HepG2 (cell line): Measurements from ENCODE around the gene SDK1. TPM values are rescaled to one million over a fixed set of nuclear protein-coding genes. Genes with fewer than 3 reads are reported as not detected.

Experiments used
- ATAC-seq: fragments of 200-7000 bp; cut with Tn5 transposase; 3 replicates; pipeline ENCODE4 v1.9.1; 2020; ENCODE audit warnings: mild to moderate bottlenecking, moderate library complexity
- BruUV-seq: library from RNA; stranded (reverse); fragments of 400-500 nt; replicated peaks from 2 replicates; lab custom pipeline; 2021; lab: Mats Ljungman, UMichigan
- CTCF ChIA-PET: fragments of 300-600 bp; formaldehyde crosslinking; extraction: SDS; loops from one replicate; lab custom pipeline; 2021; ENCODE audit warnings: low total read pairs, inconsistent platforms, low intra/inter-chr PET ratio; lab: Yijun Ruan, JAX
- POLR2A ChIA-PET: fragments of 350-600 bp; sonication (Branson Sonifier 250); formaldehyde crosslinking; loops from one replicate; lab custom pipeline; 2020; ENCODE audit warnings: antibody characterized with exemption, inconsistent platforms; lab: Yijun Ruan, JAX
- DNase-seq: peaks from one replicate; pipeline ENCODE4 v3.0.0-alpha.2; 2015; ENCODE audit warnings: low spot score
- FAIRE-seq: peaks from 3 replicates; lab custom pipeline; 2011; peaks lifted over from hg19 to GRCh38; lab: Jason Lieb, UNC
- H2AFZ ChIP-seq: one replicate; pipeline ENCODE4 v1.6.1; 2011; ENCODE audit warnings: low read length, inconsistent platforms
- H3K27ac ChIP-seq: fragments of 300-600 bp; 3 replicates; pipeline ENCODE4 v1.8.0; 2011; ENCODE audit warnings: mixed run types, mild to moderate bottlenecking, mixed read lengths, low read length, inconsistent platforms; ENCODE audit not compliant: insufficient read depth; ENCODE audit errors: extremely low read length
- H3K27me3 ChIP-seq, 2 experiments: fragments of 200-600 bp in 1 of 2; 2 replicates in 1 of 2; 3 replicates in 1 of 2; pipeline versions ENCODE4 v1.6.0 to v1.8.0; 2011; ENCODE audit warnings: low read length in 2 of 2, mild to moderate bottlenecking in 2 of 2, moderate library complexity in 2 of 2, inconsistent platforms in 1 of 2; ENCODE audit not compliant: insufficient read depth in 2 of 2, control insufficient read depth in 1 of 2
- H3K36me3 ChIP-seq, 2 experiments: fragments of 200-600 bp in 1 of 2; replicated peaks in 1 of 2; 2 replicates in 1 of 2; 3 replicates in 1 of 2; pipeline versions ENCODE4 v1.5.1 to v1.8.0; 2011; ENCODE audit warnings: low read length in 2 of 2, inconsistent platforms in 1 of 2; ENCODE audit not compliant: insufficient read depth in 2 of 2, control insufficient read depth in 1 of 2
- H3K4me1 ChIP-seq: 2 replicates; pipeline ENCODE4 v1.5.1; 2012; ENCODE audit warnings: low read length, inconsistent platforms; ENCODE audit not compliant: insufficient read depth
- H3K4me2 ChIP-seq: 2 replicates; pipeline ENCODE4 v1.6.0; 2011; ENCODE audit warnings: low read depth, low read length, inconsistent platforms
- H3K4me3 ChIP-seq, 3 experiments: fragments of 200-600 bp in 1 of 3; sonication (generic), shearing (Covaris generic) in 1 of 3; replicated peaks in 1 of 3; 2 replicates each; pipeline ENCODE4 v1.5.1; 2011 to 2016; ENCODE audit warnings: low read length in 3 of 3, inconsistent platforms in 2 of 3, low read depth in 2 of 3, mild to moderate bottlenecking in 2 of 3, control low read depth in 1 of 3, mixed read lengths in 1 of 3; ENCODE audit not compliant: insufficient read depth in 1 of 3
- H3K79me2 ChIP-seq: one replicate; pipeline ENCODE4 v1.6.1; 2011; ENCODE audit warnings: low read length, inconsistent platforms; ENCODE audit not compliant: insufficient read depth
- H3K9ac ChIP-seq: 2 replicates; pipeline ENCODE4 v1.6.0; 2011; ENCODE audit warnings: mild to moderate bottlenecking, low read depth, low read length, inconsistent platforms; ENCODE audit not compliant: insufficient read depth
- H3K9me3 ChIP-seq: 2 replicates; pipeline ENCODE4 v1.5.1; 2012; ENCODE audit warnings: mild to moderate bottlenecking, low read length
- H4K20me1 ChIP-seq: 2 replicates; pipeline ENCODE4 v1.6.0; 2011; ENCODE audit warnings: inconsistent platforms, mild to moderate bottlenecking, low read length, moderate library complexity; ENCODE audit not compliant: insufficient read depth
- CHD2 ChIP-seq: IDR thresholded peaks from 2 replicates; pipeline ENCODE4 v1.6.1; 2011; ENCODE audit warnings: low read depth, low read length, improper control_type of control experiment
- ESRRA ChIP-seq: sonication (generic); formaldehyde crosslinking; IDR thresholded peaks from 2 replicates; pipeline ENCODE4 v1.5.1; 2020; ENCODE audit warnings: mild to moderate bottlenecking, low read depth, missing genetic modification reagents
- ETV5 ChIP-seq: IDR thresholded peaks from 2 replicates; pipeline ENCODE4 v1.6.1; 2018; ENCODE audit warnings: missing biosample characterization, missing genetic modification reagents, inconsistent platforms, borderline replicate concordance
- GFI1 ChIP-seq: sonication (generic); formaldehyde crosslinking; IDR thresholded peaks from 2 replicates; pipeline ENCODE4 v1.5.0; 2020; ENCODE audit warnings: missing genetic modification reagents, mild to moderate bottlenecking, borderline replicate concordance
- MED13 ChIP-seq: sonication (generic); formaldehyde crosslinking; IDR thresholded peaks from 2 replicates; pipeline ENCODE4 v1.5.0; 2020; ENCODE audit warnings: missing genetic modification reagents
- MTERF4 ChIP-seq: sonication (generic); formaldehyde crosslinking; IDR thresholded peaks from 2 replicates; pipeline ENCODE4 v1.8.0; 2023; ENCODE audit warnings: mild to moderate bottlenecking, missing genetic modification reagents
- NKX3-1 ChIP-seq: sonication (generic); formaldehyde crosslinking; IDR thresholded peaks from 2 replicates; pipeline ENCODE4 v1.5.0; 2020; ENCODE audit warnings: missing genetic modification reagents
- ZFP62 ChIP-seq: sonication (generic); formaldehyde crosslinking; IDR thresholded peaks from 2 replicates; pipeline ENCODE4 v1.4.0; 2020; ENCODE audit warnings: missing genetic modification reagents
- ZNF20 ChIP-seq: sonication (generic); formaldehyde crosslinking; IDR thresholded peaks from 2 replicates; pipeline ENCODE4 v1.4.0; 2020; ENCODE audit warnings: mild to moderate bottlenecking, moderate library complexity, missing genetic modification reagents
- ZNF264 ChIP-seq: sonication (generic); formaldehyde crosslinking; IDR thresholded peaks from 2 replicates; pipeline ENCODE4 v1.4.0; 2020; ENCODE audit warnings: missing genetic modification reagents
- ZNF274 ChIP-seq: sonication (generic); formaldehyde crosslinking; IDR thresholded peaks from 2 replicates; pipeline ENCODE4 v1.5.1; 2020; ENCODE audit warnings: mild to moderate bottlenecking, missing genetic modification reagents
- ZNF460 ChIP-seq: sonication (generic); formaldehyde crosslinking; IDR thresholded peaks from 2 replicates; pipeline ENCODE4 v1.5.1; 2020; ENCODE audit warnings: missing genetic modification reagents, mild to moderate bottlenecking, borderline replicate concordance
- ZNF782 ChIP-seq: sonication (generic); formaldehyde crosslinking; IDR thresholded peaks from 2 replicates; pipeline ENCODE4 v1.4.0; 2020; ENCODE audit warnings: missing genetic modification reagents, mild to moderate bottlenecking, borderline replicate concordance
- ZNF788 ChIP-seq: sonication (generic); formaldehyde crosslinking; IDR thresholded peaks from 2 replicates; pipeline ENCODE4 v1.5.0; 2020; ENCODE audit warnings: mild to moderate bottlenecking, missing genetic modification reagents, borderline replicate concordance
- ZNF878 ChIP-seq: sonication (generic); formaldehyde crosslinking; IDR thresholded peaks from 2 replicates; pipeline ENCODE4 v1.8.1; 2023; ENCODE audit warnings: mild to moderate bottlenecking, missing genetic modification reagents, moderate library complexity
- ZSCAN25 ChIP-seq: sonication (generic); formaldehyde crosslinking; IDR thresholded peaks from 2 replicates; pipeline ENCODE4 v1.8.0; 2022; ENCODE audit warnings: mild to moderate bottlenecking, missing genetic modification reagents
- WGBS: methylation state at CpG from one replicate; pipeline ENCODE4 v1.1.6; 2017; ENCODE audit warnings: low lambda C conversion rate; 5-methylcytosine and 5-hydroxymethylcytosine counted together
- in situ Hi-C: cut with HindIII; loops from 2 replicates; pipeline ENCODE4 v1.10.0; 2017; ENCODE audit warnings: low pct_unique_long_range_greater_than_20kb; ENCODE audit not compliant: extremely low pct_ligation_motif_present
- intact Hi-C: fragments of 100-400 bp; cut with micrococcal nuclease; formaldehyde crosslinking; loops from one replicate; pipeline ENCODE4 v1.10.0; 2022; ENCODE audit not compliant: unreplicated experiment
- polyA plus RNA-seq, 8 experiments: library from polyadenylated mRNA; depleted of rRNA in 3 of 8; stranded (reverse) in 7 of 8; unstranded in 1 of 8; fragments of >200 nt; fragmentation: Illumina TruSeq in 4 of 8; extraction: Trizol in 4 of 8; gene quantifications; 2 replicates each; pipeline versions ENCODE4 v1.2.1 to v1.2.3, GENCODE V29; 2011 to 2016; ENCODE audit warnings: low read depth in 4 of 8, missing spikeins in 1 of 8, mixed read lengths in 1 of 8; ENCODE audit not compliant: insufficient read depth in 1 of 8
- total RNA-seq, 5 experiments: library from RNA; depleted of rRNA; stranded (reverse); fragments of >200 nt; fragmentation: Illumina TruSeq; extraction: Trizol; gene quantifications; 2 replicates each; pipeline ENCODE4 v1.2.3, GENCODE V29; 2016; ENCODE audit warnings: low read depth in 1 of 5

SDK1 gene
- total and polyA plus RNA-seq, 2 of the 13 experiments (the other 11 are each of a cell fraction or from before 2014, with no cell fraction given): 0.35 to 2.4 TPM

- DNase-seq: no peak
- H3K79me2 ChIP-seq: no peaks in the 10 kb centered on the region
- no peaks in the 10 kb centered on the region for H3K9me3 ChIP-seq
- H2AFZ ChIP-seq: no peak overlapping the region
- no peak overlapping the region for H3K4me2 ChIP-seq
- ChIA-PET CTCF (no interaction called here), POLR2A (no interaction called here)
- no TSS peak for BruUV-seq
- no peak overlapping the region for H3K9ac ChIP-seq
- 83% methylated on average over 13 of the region's 13 CpGs for WGBS
- H3K4me3 ChIP-seq: no peak overlapping the region
- H3K27me3 ChIP-seq: no peaks in the 10 kb centered on the region
- in situ Hi-C loops (no loop called here), intact Hi-C loops (no loop called here)
- no peaks in the 10 kb centered on the region for H3K4me1 ChIP-seq
- TF ChIP-seq MTERF4 (no peak), ZNF788 (no peak), ZNF20 (no peak), ZNF274 (CRISPR knock-in tag) (no peak), ZNF782 (no peak), MED13 (CRISPR knock-in tag) (no peak), ZNF460 (no peak), GFI1 (CRISPR knock-in tag) (no peak), ZSCAN25 (no peak), ESRRA (CRISPR knock-in tag) (no peak), ETV5 (CRISPR knock-in tag) (no peak), CHD2 (no peak), ZFP62 (CRISPR knock-in tag) (no peak), NKX3-1 (CRISPR knock-in tag) (no peak), ZNF264 (no peak), ZNF878 (CRISPR knock-in tag) (no peak)
- no peak for ATAC-seq
- no peak for FAIRE-seq
- H3K36me3 ChIP-seq: no peaks in the 10 kb centered on the region
- no peak overlapping the region for H3K27ac ChIP-seq
- H4K20me1 ChIP-seq: no peaks in the 10 kb centered on the region
Measured at GRCh38 chr7:4079956-4080355, 778.9 kb downstream of the SDK1 start.
